ENCODE results near the gene HOXA10.

The HOXA10 gene

GRCh38 chr7:27173956-27174873 lies at the start of gene HOXA10:
Gene HOXA10, minus strand, starts transcription at chr7:27174320. Its CDS starts 14 bp downstream, at chr7:27174306.
- DNase-seq (ENCODE audit: low read depth) = no peak
- TF ChIP-seq, protein P1, sequence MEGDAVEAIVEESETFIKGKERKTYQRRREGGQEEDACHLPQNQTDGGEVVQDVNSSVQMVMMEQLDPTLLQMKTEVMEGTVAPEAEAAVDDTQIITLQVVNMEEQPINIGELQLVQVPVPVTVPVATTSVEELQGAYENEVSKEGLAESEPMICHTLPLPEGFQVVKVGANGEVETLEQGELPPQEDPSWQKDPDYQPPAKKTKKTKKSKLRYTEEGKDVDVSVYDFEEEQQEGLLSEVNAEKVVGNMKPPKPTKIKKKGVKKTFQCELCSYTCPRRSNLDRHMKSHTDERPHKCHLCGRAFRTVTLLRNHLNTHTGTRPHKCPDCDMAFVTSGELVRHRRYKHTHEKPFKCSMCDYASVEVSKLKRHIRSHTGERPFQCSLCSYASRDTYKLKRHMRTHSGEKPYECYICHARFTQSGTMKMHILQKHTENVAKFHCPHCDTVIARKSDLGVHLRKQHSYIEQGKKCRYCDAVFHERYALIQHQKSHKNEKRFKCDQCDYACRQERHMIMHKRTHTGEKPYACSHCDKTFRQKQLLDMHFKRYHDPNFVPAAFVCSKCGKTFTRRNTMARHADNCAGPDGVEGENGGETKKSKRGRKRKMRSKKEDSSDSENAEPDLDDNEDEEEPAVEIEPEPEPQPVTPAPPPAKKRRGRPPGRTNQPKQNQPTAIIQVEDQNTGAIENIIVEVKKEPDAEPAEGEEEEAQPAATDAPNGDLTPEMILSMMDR (IDR thresholded peaks at IDR 0.05; ENCODE audit: control insufficient read depth, insufficient read depth, low read depth, low read length, missing control alignments) = no peak
- H3K4me3 ChIP-seq (ENCODE audit: control insufficient read depth, low read depth, low read length) = peak within 1 kb of the TSS; percentile 87

- DNase-seq (ENCODE audit: low read depth) = no peak
These were observed 47.2 kb upstream of the HOXA10 start for GRCh38 chr7:27221201-27221797.

DNA sequence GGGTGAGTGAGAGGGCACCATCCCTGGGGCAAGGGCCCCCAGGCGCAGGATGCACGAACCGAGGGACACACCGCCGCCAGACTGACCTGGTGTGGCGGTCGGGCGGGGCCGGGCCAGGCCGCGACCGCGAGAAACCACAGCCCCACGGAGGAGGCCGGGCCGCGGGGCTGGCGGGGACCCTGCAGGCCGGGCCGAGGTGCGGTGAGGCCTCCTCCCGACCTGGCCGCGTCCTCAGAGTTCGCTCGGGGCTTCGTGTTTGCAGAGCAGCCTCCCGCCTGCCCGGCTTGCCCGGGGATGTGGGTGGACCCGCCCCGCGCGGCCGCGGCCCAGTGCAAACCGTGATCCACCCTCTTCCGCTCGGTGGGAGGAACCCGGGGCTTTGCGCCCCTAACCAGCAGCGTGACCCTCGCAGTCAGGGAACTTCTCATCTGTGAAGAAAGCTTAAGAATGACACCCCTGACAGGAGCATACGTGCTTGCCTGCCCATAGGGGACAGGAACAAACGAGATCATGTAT lies 46.4 kb upstream of the HOXA10 start:
- no peak overlapping the region for H3K4me3 ChIP-seq (ENCODE audit: control insufficient read depth, low read depth, low read length)
- TF ChIP-seq, protein P1 (IDR thresholded peaks at IDR 0.05; ENCODE audit: control insufficient read depth, insufficient read depth, low read depth, low read length, missing control alignments) = no peak
- no peak for DNase-seq (ENCODE audit: low read depth)

More at GRCh38 chr7:27221201-27221797, 47.2 kb upstream of the HOXA10 start:
- TF ChIP-seq, protein P1 (IDR thresholded peaks at IDR 0.05; ENCODE audit: control insufficient read depth, insufficient read depth, low read depth, low read length, missing control alignments) = no peak
- H3K4me3 ChIP-seq (ENCODE audit: control insufficient read depth, low read depth, low read length) = no peak overlapping the region

DNA sequence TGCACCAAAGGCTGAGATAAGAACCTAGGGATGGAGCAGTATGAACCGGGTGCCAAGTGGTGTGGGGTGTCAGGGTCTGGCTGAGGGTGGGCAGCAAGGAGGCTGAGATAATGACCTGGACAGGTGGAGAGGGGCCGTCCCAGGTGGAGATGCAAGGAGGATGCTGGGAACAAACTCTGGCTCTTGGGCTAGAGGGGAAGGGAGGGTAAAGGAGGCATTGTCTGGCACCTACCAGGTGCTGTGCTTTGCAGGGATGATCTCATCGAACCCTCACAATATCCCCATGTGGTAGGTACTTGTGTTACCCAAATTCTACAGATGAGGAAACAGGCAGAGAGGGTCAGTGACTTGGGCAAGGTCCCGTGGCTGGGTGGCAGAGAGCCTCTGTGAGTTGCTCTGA lies 45.7 kb upstream of the HOXA10 start:
- no peak for DNase-seq (ENCODE audit: low read depth)
- TF ChIP-seq, protein P1 (IDR thresholded peaks at IDR 0.05; ENCODE audit: control insufficient read depth, insufficient read depth, low read depth, low read length, missing control alignments) = no peak
- no peak overlapping the region for H3K4me3 ChIP-seq (ENCODE audit: control insufficient read depth, low read depth, low read length)

GRCh38 chr7:27217951-27218350 lies 43.8 kb upstream of the HOXA10 start:
- no peak for DNase-seq (ENCODE audit: low read depth)
- TF ChIP-seq, protein P1 (IDR thresholded peaks at IDR 0.05; ENCODE audit: control insufficient read depth, insufficient read depth, low read depth, low read length, missing control alignments) = no peak
- no peak overlapping the region for H3K4me3 ChIP-seq (ENCODE audit: control insufficient read depth, low read depth, low read length)

GRCh38 chr7:27215356-27215755 lies 41.2 kb upstream of the HOXA10 start:
- TF ChIP-seq, protein P1 (IDR thresholded peaks at IDR 0.05; ENCODE audit: control insufficient read depth, insufficient read depth, low read depth, low read length, missing control alignments) = no peak
- no peak for DNase-seq (ENCODE audit: low read depth)
- H3K4me3 ChIP-seq (ENCODE audit: control insufficient read depth, low read depth, low read length) = no peak overlapping the region

Data from AG09309 (cell line).